ENCODE data around the gene APOL2.

The APOL2 gene

DNA sequence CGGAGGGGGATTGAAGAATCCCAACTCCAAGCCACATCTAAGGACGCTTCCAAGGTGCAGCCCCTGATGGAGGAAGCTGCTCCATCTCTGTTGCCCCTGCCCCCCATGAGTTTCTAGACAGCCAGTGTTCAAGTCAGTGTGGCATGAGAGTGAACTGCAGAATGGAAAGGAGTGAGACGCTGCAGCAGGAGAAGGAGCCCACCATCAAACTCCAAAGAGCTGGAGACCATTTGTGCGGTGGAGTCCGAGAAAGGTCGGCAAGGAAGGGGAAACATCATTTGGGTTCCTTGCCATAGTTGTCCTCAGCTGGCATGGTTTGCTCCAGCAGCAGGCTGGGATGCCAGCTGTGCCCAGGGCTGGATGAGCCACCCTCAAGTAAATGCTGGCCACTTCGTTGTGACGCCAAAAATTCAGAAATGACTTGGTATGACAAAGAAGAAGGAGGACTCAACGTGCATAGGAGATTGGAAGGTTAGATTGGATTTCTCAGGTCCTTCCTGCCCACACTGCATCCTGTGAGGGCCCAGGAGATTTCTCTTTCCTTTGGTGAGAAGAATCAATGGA, 16.4 kb downstream of the APOL2 start:
- ATAC-seq (ENCODE audit: low read depth) (no peak), DNase-seq (ENCODE audit: low spot score) (no peak)
- Histone ChIP-seq H3K27me3 (ENCODE audit: insufficient read depth, poor library complexity, severe bottlenecking) (peaks cover 3% of the 10 kb centered on the region), H3K36me3 (ENCODE audit: low read depth) (no peaks in the 10 kb centered on the region; the same call in 1 of the 2 replicates), H3K4me3 (ENCODE audit: severe bottlenecking) (no peak overlapping the region), H3K4me1 (ENCODE audit: insufficient read depth, poor library complexity, severe bottlenecking) (no peaks in the 10 kb centered on the region), H3K9me3 (ENCODE audit: severe bottlenecking) (no peaks in the 10 kb centered on the region), H3K27ac (ENCODE audit: poor library complexity, severe bottlenecking) (no peak overlapping the region)
- no peak for TF ChIP-seq CTCF (IDR thresholded peaks at IDR 0.05; ENCODE audit: poor library complexity, severe bottlenecking)

GRCh38 chr22:36221799-36222751, 17.3 kb downstream of the APOL2 start:
- no peak for DNase-seq (ENCODE audit: low spot score)
- Histone ChIP-seq H3K9me3 (ENCODE audit: severe bottlenecking) (no peaks in the 10 kb centered on the region), H3K27me3 (ENCODE audit: insufficient read depth, poor library complexity, severe bottlenecking) (peaks cover 3% of the 10 kb centered on the region), H3K4me1 (ENCODE audit: insufficient read depth, poor library complexity, severe bottlenecking) (no peaks in the 10 kb centered on the region), H3K36me3 (ENCODE audit: low read depth) (no peaks in the 10 kb centered on the region), H3K4me3 (ENCODE audit: severe bottlenecking) (no peak overlapping the region), H3K27ac (ENCODE audit: poor library complexity, severe bottlenecking) (no peak overlapping the region)
- ATAC-seq (ENCODE audit: low read depth), result peak; percentile 68
- TF ChIP-seq CTCF (IDR thresholded peaks at IDR 0.05; ENCODE audit: poor library complexity, severe bottlenecking), result peak; percentile 81

DNA sequence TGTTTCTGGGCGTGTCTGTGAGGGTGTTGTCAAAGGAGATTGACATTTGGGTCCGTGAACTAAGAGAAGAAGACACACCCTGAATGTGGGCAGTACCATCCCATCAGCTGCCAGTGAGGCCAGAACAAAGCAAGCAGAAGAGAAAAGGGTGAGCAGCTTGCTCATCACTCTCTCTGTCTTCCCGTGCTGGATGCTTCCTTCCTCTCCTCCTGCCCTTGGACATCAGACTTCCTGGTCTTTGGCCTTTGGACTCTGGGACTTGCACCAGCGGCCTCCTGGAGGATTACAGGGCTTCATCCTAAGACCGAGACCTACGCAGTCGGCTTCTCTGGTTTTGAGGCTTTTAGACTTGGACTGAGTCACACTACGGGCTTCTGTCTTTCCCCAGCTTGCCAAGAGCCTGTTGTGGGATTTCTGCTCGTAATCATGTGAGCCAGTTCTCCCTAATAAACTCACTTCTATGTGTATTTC, 18.8 kb downstream of the APOL2 start:
- H3K27ac ChIP-seq (ENCODE audit: poor library complexity, severe bottlenecking), result no peak overlapping the region
- no peaks in the 10 kb centered on the region for H3K9me3 ChIP-seq (ENCODE audit: severe bottlenecking)
- ATAC-seq (ENCODE audit: low read depth) (peak; percentile 63), DNase-seq (ENCODE audit: low spot score) (no peak)
- H3K36me3 ChIP-seq (ENCODE audit: low read depth), result no peaks in the 10 kb centered on the region
- no peak overlapping the region for H3K4me3 ChIP-seq (ENCODE audit: severe bottlenecking)
- H3K4me1 ChIP-seq (ENCODE audit: insufficient read depth, poor library complexity, severe bottlenecking), result no peaks in the 10 kb centered on the region
- H3K27me3 ChIP-seq (ENCODE audit: insufficient read depth, poor library complexity, severe bottlenecking), result peaks cover 3% of the 10 kb centered on the region
- TF ChIP-seq CTCF (IDR thresholded peaks at IDR 0.05; ENCODE audit: poor library complexity, severe bottlenecking), result no peak

DNA sequence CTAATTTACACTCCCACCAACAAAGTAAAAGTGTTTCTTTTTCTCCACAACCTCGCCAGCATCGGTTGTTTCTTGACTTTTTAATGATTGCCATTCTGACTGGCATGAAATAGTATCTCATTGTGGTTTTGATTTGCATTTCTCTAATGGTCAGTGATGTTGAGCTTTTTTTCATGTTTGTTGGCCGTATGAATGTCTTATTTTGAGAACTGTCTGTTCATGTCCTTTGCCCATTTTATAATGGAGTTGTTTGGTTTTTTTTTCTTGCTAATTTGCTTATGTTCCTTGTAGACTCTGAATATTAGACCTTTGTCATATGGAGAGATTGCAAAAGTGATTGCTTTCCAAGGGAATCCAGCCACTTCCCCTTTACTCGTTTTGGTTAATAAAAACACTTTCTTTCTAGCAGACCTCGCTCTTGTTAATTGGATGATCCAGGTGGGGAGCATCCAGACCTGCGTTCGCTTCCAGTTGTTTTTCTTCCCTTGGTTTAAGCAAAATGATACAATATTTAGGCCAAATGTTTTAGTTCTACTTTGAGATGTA, 20.6 kb downstream of the APOL2 start:
- Histone ChIP-seq H3K4me1 (ENCODE audit: insufficient read depth, poor library complexity, severe bottlenecking) (no peaks in the 10 kb centered on the region), H3K4me3 (ENCODE audit: severe bottlenecking) (no peak overlapping the region), H3K27me3 (ENCODE audit: insufficient read depth, poor library complexity, severe bottlenecking) (peaks cover 3% of the 10 kb centered on the region), H3K27ac (ENCODE audit: poor library complexity, severe bottlenecking) (no peak overlapping the region), H3K9me3 (ENCODE audit: severe bottlenecking) (no peaks in the 10 kb centered on the region), H3K36me3 (ENCODE audit: low read depth) (no peaks in the 10 kb centered on the region)
- TF ChIP-seq CTCF (IDR thresholded peaks at IDR 0.05; ENCODE audit: poor library complexity, severe bottlenecking), result no peak
- no peak for ATAC-seq (ENCODE audit: low read depth)
- no peak for DNase-seq (ENCODE audit: low spot score)

All from RWPE2 (cell line).